Ascending aorta (tissue), 2 donors: Measurements from ENCODE around the gene HSBP1. TPM values are rescaled to one million over a fixed set of nuclear protein-coding genes. Genes with fewer than 3 reads are reported as not detected.

Experiments
- DNase-seq, 2 donors: peaks; one replicate each; pipeline ENCODE4 v3.0.0-alpha.2; 2019; ENCODE audit warnings: low spot score in 2 of 2
- H3K27ac ChIP-seq, 2 donors: fragments of 200-600 bp; sonication (generic); one replicate each; pipeline ENCODE4 v1.5.1; 2016 to 2017; ENCODE audit warnings: mild to moderate bottlenecking in 1 of 2
- H3K27me3 ChIP-seq: fragments of 200-600 bp; sonication (generic); one replicate; pipeline ENCODE4 v1.5.1; 2017
- H3K36me3 ChIP-seq, 2 donors: fragments of 200-600 bp; sonication (generic); one replicate each; pipeline ENCODE4 v1.5.1; 2016
- H3K4me1 ChIP-seq, 2 donors: fragments of 200-600 bp; sonication (generic); one replicate each; pipeline ENCODE4 v1.5.1; 2016 to 2017; ENCODE audit warnings: mild to moderate bottlenecking in 1 of 2
- H3K4me3 ChIP-seq, 2 donors: fragments of 200-600 bp; sonication (generic); one replicate each; pipeline ENCODE4 v1.5.1; 2016 to 2017; ENCODE audit warnings: mild to moderate bottlenecking in 1 of 2
- H3K9me3 ChIP-seq, 2 donors: fragments of 200-600 bp; sonication (generic); one replicate each; pipeline ENCODE4 v1.5.1; 2016
- intact Hi-C: fragments of 100-400 bp; cut with DNase I; formaldehyde crosslinking; loops from one replicate; pipeline ENCODE4 v1.15.1; 2023
- total RNA-seq: library from RNA; depleted of rRNA; stranded (reverse); fragments of >200 nt; gene quantifications from one replicate; pipeline ENCODE4 v1.1.0, GENCODE V29; 2016
- TF ChIP-seq, protein P1 (sequence below), 3 experiments: fragments of 200-600 bp in 2 of 3; fragments of 450-650 bp in 1 of 3; sonication (generic) in 2 of 3; IDR thresholded peaks; one replicate each; pipeline ENCODE4 v1.5.1; 2016 to 2019; ENCODE audit warnings: antibody characterized with exemption in 3 of 3, mild to moderate bottlenecking in 1 of 3, moderate library complexity in 1 of 3

The HSBP1 gene
- total RNA-seq, 1 donor from 2014 or later: 13.5 TPM

DNA sequence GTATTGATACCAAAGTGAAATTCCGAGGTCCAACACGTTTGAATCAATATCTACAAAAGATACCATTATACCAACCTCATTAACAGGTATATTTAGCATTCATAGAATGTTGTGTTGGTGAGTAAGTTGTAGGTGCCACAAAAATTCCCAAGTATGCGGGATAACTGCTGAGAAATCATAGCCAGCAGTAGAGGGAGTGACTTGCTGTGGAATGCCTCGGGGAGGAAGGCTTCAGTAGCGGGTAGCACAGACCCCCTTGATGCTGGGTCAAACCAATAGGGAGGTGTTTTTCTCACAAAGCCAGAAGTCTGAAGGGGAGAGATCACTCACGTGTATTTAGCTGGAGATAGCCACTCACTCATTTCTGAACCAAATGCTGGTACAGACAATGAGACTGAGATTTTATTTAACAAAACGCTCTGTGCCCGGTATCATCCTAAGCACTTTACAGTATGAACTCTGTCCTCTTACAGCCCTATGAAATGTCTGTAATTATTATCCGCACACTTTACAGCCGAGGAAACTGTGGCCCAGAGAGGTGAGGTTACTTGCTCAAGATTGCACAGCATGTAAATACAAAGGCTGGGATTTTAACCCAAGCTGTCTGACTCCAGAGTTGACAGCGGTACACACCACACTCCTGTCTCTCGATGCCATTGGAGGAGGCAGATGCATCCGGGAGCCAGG is 23.1 kb downstream of the HSBP1 start:
- Histone ChIP-seq H3K4me3 (no peak overlapping the region), H3K36me3 (no peaks in the 10 kb centered on the region), H3K27me3 (no peaks in the 10 kb centered on the region), H3K4me1 (no peaks in the 10 kb centered on the region), H3K9me3 (no peaks in the 10 kb centered on the region), H3K27ac (no peak overlapping the region)
- no peak for DNase-seq
- TF ChIP-seq, protein P1, sequence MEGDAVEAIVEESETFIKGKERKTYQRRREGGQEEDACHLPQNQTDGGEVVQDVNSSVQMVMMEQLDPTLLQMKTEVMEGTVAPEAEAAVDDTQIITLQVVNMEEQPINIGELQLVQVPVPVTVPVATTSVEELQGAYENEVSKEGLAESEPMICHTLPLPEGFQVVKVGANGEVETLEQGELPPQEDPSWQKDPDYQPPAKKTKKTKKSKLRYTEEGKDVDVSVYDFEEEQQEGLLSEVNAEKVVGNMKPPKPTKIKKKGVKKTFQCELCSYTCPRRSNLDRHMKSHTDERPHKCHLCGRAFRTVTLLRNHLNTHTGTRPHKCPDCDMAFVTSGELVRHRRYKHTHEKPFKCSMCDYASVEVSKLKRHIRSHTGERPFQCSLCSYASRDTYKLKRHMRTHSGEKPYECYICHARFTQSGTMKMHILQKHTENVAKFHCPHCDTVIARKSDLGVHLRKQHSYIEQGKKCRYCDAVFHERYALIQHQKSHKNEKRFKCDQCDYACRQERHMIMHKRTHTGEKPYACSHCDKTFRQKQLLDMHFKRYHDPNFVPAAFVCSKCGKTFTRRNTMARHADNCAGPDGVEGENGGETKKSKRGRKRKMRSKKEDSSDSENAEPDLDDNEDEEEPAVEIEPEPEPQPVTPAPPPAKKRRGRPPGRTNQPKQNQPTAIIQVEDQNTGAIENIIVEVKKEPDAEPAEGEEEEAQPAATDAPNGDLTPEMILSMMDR (IDR thresholded peaks at IDR 0.05): no peak
- intact Hi-C loops: no loop called here

DNA sequence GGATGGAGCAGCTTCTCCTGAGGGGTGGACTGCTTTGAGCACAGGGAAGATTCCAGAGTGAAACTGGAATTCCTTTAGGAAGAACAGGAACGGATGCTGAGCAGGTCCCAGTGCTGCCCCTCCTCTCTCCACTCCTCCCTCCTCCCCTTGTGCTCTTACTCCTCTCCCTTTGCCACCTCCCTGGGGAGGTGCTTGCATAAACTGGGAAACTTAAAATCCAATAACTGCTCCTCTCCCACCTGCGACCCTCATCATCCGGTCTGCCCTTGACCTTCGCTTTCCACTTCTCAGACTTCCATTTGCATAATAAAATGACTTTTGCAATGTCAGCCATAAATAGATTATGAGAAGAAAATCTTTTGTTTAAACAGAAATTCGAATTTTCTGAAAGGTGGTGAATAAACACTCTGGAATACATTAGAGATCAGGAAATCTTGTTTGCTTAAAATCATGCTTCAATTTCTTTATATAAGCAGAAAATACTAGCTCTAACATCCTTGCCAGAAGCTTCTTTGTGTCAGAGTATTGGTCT is 23.7 kb downstream of the HSBP1 start:
- Histone ChIP-seq H3K4me3 (no peak overlapping the region), H3K27me3 (no peaks in the 10 kb centered on the region), H3K36me3 (no peaks in the 10 kb centered on the region), H3K27ac (no peak overlapping the region), H3K4me1 (no peaks in the 10 kb centered on the region), H3K9me3 (no peaks in the 10 kb centered on the region)
- no peak for DNase-seq
- intact Hi-C loops: no loop called here
- TF ChIP-seq, protein P1 (IDR thresholded peaks at IDR 0.05): no peak

DNA sequence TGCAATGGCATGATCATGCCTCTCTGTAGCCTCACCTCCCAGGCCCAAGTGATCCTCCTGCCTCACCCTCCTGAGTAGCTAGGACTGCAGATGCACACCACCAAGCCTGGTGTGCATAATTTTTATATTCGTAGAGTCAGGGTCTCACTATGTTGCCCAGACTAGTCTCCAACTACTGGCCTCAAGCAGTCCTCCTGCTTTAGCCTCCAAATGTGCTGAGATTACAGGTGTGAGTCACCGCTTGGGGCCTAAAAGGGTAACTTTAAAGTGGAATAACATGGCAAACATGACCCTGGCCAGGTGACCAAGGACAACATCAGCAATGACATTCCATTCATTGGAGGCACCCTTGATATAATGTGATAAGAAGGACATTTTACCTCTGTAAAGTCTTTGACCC is 26.1 kb downstream of the HSBP1 start:
- H3K4me1 ChIP-seq: no peaks in the 10 kb centered on the region
- H3K4me3 ChIP-seq: no peak overlapping the region
- no peak overlapping the region for H3K27ac ChIP-seq
- DNase-seq: no peak
- TF ChIP-seq, protein P1 (IDR thresholded peaks at IDR 0.05): no peak
- intact Hi-C loops: no loop called here
- H3K36me3 ChIP-seq: no peaks in the 10 kb centered on the region
- H3K27me3 ChIP-seq: no peaks in the 10 kb centered on the region
- no peaks in the 10 kb centered on the region for H3K9me3 ChIP-seq

DNA sequence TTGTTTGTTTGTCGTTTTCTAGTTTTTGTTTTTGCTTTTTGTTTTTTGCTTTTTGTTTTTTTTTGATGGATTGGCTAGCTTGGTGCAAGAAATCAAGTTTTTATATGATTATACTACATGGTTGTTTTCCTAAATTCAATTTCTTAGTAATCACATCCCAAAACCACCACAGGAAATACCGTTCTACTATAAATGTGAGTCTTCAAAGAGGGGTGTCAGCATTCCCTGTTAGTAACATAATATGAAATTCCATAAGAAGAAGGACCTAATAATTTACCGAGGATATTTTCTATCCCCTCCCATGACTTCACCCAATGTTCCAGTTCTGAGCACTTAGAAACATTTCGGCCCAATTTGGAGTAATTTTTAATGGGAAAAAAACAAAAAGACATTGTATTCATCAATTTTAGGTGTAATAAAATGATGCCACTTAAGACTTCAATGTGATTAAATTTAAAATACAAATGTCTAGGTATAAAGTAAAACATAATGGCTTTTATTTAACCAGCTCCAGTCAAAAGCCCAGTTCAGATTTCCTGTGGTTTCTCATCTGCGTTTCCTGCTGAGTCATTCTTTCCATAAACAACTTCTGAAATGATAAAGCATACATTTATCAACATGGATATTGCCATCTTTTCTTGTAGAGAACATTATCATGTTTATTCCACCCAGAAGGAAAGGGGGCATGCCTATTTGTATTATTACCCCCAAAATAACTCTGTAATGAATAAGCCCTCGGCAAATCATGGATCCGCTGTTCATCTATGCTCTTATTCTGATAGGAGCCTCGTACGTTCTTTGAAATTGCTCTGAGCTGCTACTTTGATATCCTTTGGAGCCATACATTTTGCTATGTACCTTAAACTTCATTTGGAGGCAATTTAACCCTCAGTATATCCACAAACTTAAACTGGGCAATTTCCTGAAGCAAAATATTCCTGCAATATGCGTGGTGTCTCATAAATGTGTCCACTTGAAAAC is 28.1 kb downstream of the HSBP1 start:
- TF ChIP-seq, protein P1 (IDR thresholded peaks at IDR 0.05): no peak
- H3K27ac ChIP-seq: no peak overlapping the region
- H3K4me1 ChIP-seq: no peaks in the 10 kb centered on the region
- no peaks in the 10 kb centered on the region for H3K9me3 ChIP-seq
- no peaks in the 10 kb centered on the region for H3K36me3 ChIP-seq
- intact Hi-C loops: no loop called here
- no peaks in the 10 kb centered on the region for H3K27me3 ChIP-seq
- DNase-seq: no peak
- H3K4me3 ChIP-seq: no peak overlapping the region

DNA sequence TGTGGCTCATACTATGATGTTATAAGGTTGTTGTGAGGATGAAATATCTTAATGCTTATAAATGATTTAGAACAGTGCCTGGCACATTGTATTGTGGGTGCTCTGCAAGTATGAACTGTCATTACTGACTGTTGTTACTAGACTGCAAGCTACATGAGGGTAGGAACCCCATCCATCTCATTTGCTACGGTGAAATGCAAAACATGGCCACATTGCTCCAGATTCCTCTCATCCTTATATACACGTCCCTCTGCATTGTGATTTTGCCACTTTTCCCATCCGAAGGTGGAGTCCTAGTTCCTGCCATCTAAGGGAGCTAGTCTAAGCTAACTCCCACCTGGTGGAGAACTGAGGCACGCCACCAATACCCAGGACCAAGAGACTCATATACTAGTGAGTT is 29.8 kb downstream of the HSBP1 start:
- Histone ChIP-seq H3K4me1 (no peaks in the 10 kb centered on the region), H3K27ac (no peak overlapping the region), H3K9me3 (no peaks in the 10 kb centered on the region), H3K27me3 (no peaks in the 10 kb centered on the region), H3K36me3 (no peaks in the 10 kb centered on the region), H3K4me3 (no peak overlapping the region)
- TF ChIP-seq, protein P1 (IDR thresholded peaks at IDR 0.05): no peak
- DNase-seq: no peak
- intact Hi-C loops: no loop called here
